ENCODE data around the gene FTH1.
A peak's percentile ranks its signal among the peaks of the same experiment; 100 is the strongest.

Gene FTH1

DNA sequence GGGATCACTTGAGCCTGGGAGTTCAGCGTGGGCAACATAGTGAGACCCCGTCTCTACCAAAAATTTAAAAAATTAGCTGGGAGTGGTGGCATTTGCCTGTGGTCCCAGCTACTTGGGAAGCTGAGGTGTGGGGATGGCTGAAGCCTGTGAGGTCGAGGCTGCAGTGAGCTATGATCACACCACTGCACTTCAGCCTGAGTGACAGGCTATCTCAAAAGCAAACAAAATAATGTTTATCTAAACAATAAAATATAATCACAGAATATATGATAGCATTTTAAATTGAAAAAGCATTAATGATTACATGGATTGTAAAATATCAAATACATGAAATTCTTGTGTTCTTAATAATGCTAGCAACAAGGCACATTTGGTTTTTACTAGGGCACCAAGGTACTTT, 14.6 kb downstream of the FTH1 start:
- no peaks in the 10 kb centered on the region for H3K79me1 ChIP-seq (ENCODE audit: low read depth, low read length)
- H3K4me2 ChIP-seq (ENCODE audit: insufficient read depth, low read length, poor library complexity, severe bottlenecking): no peak overlapping the region
- H2BK120ac ChIP-seq (ENCODE audit: low read depth, low read length): no peak overlapping the region
- no peak overlapping the region for H3K4me3 ChIP-seq (ENCODE audit: low read length in 2 of 2)
- H2BK12ac ChIP-seq (ENCODE audit: low read length): no peak overlapping the region
- peaks cover 0 to 21% (median 3%) of the 10 kb centered on the region in 3 experiments for H3K27me3 ChIP-seq (ENCODE audit: control insufficient read depth in 3 of 3, insufficient read depth in 3 of 3, low read depth in 1 of 3, low read length in 3 of 3)
- H2BK5ac ChIP-seq (ENCODE audit: low read length): no peak overlapping the region
- H2AK5ac ChIP-seq (ENCODE audit: low read depth, low read length): no peak overlapping the region
- no peaks in the 10 kb centered on the region for H3K36me3 ChIP-seq (replicated peaks in 1 of 2; ENCODE audit: control insufficient read depth in 2 of 2, insufficient read depth in 2 of 2, low read length in 2 of 2)
- H3K4me1 ChIP-seq (ENCODE audit: control insufficient read depth in 2 of 2, insufficient read depth in 1 of 2, low read depth in 1 of 2, low read length in 2 of 2): peaks cover 6 to 9% of the 10 kb centered on the region in 2 donors
- H2BK15ac ChIP-seq (ENCODE audit: low read length): no peak overlapping the region
- H4K91ac ChIP-seq (ENCODE audit: low read depth, low read length, poor library complexity): no peak overlapping the region
- WGBS, 2 donors (ENCODE audit: extremely low coverage in 2 of 2, insufficient read length in 2 of 2, insufficient replicate concordance in 1 of 2): no CpG with 5 or more reads among the region's 3 CpGs
- H3K4ac ChIP-seq (ENCODE audit: low read length): no peak overlapping the region
- no peak overlapping the region for H2AFZ ChIP-seq (ENCODE audit: low read length)
- H4K8ac ChIP-seq (ENCODE audit: low read depth, low read length): no peak overlapping the region
- no peak for DNase-seq (ENCODE audit: low spot score)
- no peak overlapping the region for H3K18ac ChIP-seq (ENCODE audit: low read length)
- no peaks in the 10 kb centered on the region for H3K9me3 ChIP-seq (replicated peaks in 1 of 2; ENCODE audit: control insufficient read depth in 2 of 2, insufficient read depth in 1 of 2, low read depth in 1 of 2, low read length in 2 of 2)
- H3K9ac ChIP-seq (ENCODE audit: low read depth, low read length, poor library complexity): no peak overlapping the region
- no peak overlapping the region for H3K14ac ChIP-seq (ENCODE audit: low read length)
- H3K23ac ChIP-seq (ENCODE audit: low read depth, low read length, poor library complexity): no peak overlapping the region
- H3K27ac ChIP-seq (replicated peaks; ENCODE audit: low read length): no peak overlapping the region

DNA sequence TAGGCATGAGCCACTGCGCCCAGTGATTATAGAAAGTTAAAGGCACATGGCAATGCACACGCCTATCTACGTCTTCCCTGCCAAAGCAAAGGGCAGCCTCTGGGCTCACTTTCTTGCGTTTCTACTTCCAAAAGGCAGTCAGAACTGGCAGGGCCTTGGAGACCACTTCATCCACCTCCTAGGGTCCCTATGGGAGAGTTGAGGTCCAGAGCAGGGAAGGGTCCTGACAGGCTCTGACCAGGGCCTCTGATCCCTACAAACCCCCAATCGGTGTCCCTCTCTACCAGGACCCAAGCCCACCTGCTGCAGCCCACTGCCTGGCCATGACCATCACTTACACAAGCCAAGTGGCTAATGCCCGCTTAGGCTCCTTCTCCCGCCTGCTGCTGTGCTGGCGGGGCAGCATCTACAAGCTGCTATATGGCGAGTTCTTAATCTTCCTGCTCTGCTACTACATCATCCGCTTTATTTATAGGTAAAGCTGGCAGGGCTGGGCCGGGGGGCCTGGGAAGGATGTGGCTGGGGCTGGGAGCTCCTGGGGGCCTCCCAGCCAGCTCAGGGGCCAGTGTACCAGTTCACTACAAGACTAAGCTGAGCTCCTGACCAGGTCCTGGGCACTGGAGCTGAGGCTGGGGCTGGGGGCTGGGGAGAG, 15.8 kb downstream of the FTH1 start:
- Histone ChIP-seq H3K4me2 (ENCODE audit: insufficient read depth, low read length, poor library complexity, severe bottlenecking) (no peak overlapping the region), H4K91ac (ENCODE audit: low read depth, low read length, poor library complexity) (no peak overlapping the region), H3K14ac (ENCODE audit: low read length) (no peak overlapping the region), H3K36me3 (replicated peaks in 1 of 2; ENCODE audit: control insufficient read depth in 2 of 2, insufficient read depth in 2 of 2, low read length in 2 of 2) (no peaks in the 10 kb centered on the region), H2BK15ac (ENCODE audit: low read length) (peak overlapping the region; percentile 62), H3K18ac (ENCODE audit: low read length) (no peak overlapping the region), H3K4ac (ENCODE audit: low read length) (no peak overlapping the region), H3K4me3 (ENCODE audit: low read length in 2 of 2) (no peak overlapping the region), H3K27ac (replicated peaks; ENCODE audit: low read length) (no peak overlapping the region), H3K9me3 (replicated peaks in 1 of 2; ENCODE audit: control insufficient read depth in 2 of 2, insufficient read depth in 1 of 2, low read depth in 1 of 2, low read length in 2 of 2) (no peaks in the 10 kb centered on the region), H2BK120ac (ENCODE audit: low read depth, low read length) (no peak overlapping the region), H3K23ac (ENCODE audit: low read depth, low read length, poor library complexity) (no peak overlapping the region), H4K8ac (ENCODE audit: low read depth, low read length) (no peak overlapping the region), H2BK5ac (ENCODE audit: low read length) (no peak overlapping the region), H3K9ac (ENCODE audit: low read depth, low read length, poor library complexity) (no peak overlapping the region), H3K4me1 (ENCODE audit: control insufficient read depth in 2 of 2, insufficient read depth in 1 of 2, low read depth in 1 of 2, low read length in 2 of 2) (peaks cover 6 to 9% of the 10 kb centered on the region in 2 donors), H3K79me1 (ENCODE audit: low read depth, low read length) (no peaks in the 10 kb centered on the region), H2AFZ (ENCODE audit: low read length) (no peak overlapping the region), H3K27me3 (ENCODE audit: control insufficient read depth in 3 of 3, insufficient read depth in 3 of 3, low read depth in 1 of 3, low read length in 3 of 3) (peaks cover 0 to 21% (median 3%) of the 10 kb centered on the region in 3 experiments), H2BK12ac (ENCODE audit: low read length) (peak overlapping the region; percentile 48), H2AK5ac (ENCODE audit: low read depth, low read length) (no peak overlapping the region)
- no CpG with 5 or more reads among the region's 11 CpGs for WGBS, 2 donors (ENCODE audit: extremely low coverage in 2 of 2, insufficient read length in 2 of 2, insufficient replicate concordance in 1 of 2)
- DNase-seq (ENCODE audit: low spot score): no peak

DNA sequence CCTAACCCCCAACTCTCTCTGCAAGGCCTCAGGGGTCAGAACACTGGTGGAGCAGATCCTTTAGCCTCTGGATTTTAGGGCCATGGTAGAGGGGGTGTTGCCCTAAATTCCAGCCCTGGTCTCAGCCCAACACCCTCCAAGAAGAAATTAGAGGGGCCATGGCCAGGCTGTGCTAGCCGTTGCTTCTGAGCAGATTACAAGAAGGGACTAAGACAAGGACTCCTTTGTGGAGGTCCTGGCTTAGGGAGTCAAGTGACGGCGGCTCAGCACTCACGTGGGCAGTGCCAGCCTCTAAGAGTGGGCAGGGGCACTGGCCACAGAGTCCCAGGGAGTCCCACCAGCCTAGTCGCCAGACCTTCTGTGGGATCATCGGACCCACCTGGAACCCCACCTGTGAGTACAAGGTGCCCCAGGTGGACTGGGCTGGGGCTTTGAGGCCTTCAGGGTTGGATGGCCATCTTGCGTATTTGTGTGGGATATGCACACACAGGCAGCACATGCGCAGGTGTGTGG, 17.3 kb downstream of the FTH1 start, which contains the start of gene BEST1:
TSS of gene BEST1 (plus strand) at position 317 of the 513 bp plus-strand sequence. CDS start 1,456 bp downstream, outside the sequence.
- Histone ChIP-seq H3K18ac (ENCODE audit: low read length) (no peak within 1 kb of the TSS), H3K23ac (ENCODE audit: low read depth, low read length, poor library complexity) (no peak within 1 kb of the TSS), H3K4me3 (ENCODE audit: low read length in 2 of 2) (no peak within 1 kb of the TSS), H3K9ac (ENCODE audit: low read depth, low read length, poor library complexity) (no peak within 1 kb of the TSS), H3K79me1 (ENCODE audit: low read depth, low read length) (no peaks in the 10 kb centered on the region), H3K27me3 (ENCODE audit: control insufficient read depth in 3 of 3, insufficient read depth in 3 of 3, low read depth in 1 of 3, low read length in 3 of 3) (peaks cover under 1 to 11% (median 9%) of the 10 kb centered on the region in 3 experiments), H3K14ac (ENCODE audit: low read length) (no peak within 1 kb of the TSS), H3K4me2 (ENCODE audit: insufficient read depth, low read length, poor library complexity, severe bottlenecking) (no peak within 1 kb of the TSS), H2AK5ac (ENCODE audit: low read depth, low read length) (no peak within 1 kb of the TSS), H2BK12ac (ENCODE audit: low read length) (no peak within 1 kb of the TSS), H2BK5ac (ENCODE audit: low read length) (no peak within 1 kb of the TSS), H2BK15ac (ENCODE audit: low read length) (no peak within 1 kb of the TSS), H2BK120ac (ENCODE audit: low read depth, low read length) (no peak within 1 kb of the TSS), H3K36me3 (replicated peaks in 1 of 2; ENCODE audit: control insufficient read depth in 2 of 2, insufficient read depth in 2 of 2, low read length in 2 of 2) (no peaks in the 10 kb centered on the region), H4K91ac (ENCODE audit: low read depth, low read length, poor library complexity) (no peak within 1 kb of the TSS), H2AFZ (ENCODE audit: low read length) (peak within 1 kb of the TSS; percentile 47), H3K9me3 (replicated peaks in 1 of 2; ENCODE audit: control insufficient read depth in 2 of 2, insufficient read depth in 1 of 2, low read depth in 1 of 2, low read length in 2 of 2) (no peaks in the 10 kb centered on the region), H3K4ac (ENCODE audit: low read length) (no peak within 1 kb of the TSS), H3K4me1 (ENCODE audit: control insufficient read depth in 2 of 2, insufficient read depth in 1 of 2, low read depth in 1 of 2, low read length in 2 of 2) (peaks cover 6 to 7% of the 10 kb centered on the region in 2 donors), H3K27ac (replicated peaks; ENCODE audit: low read length) (no peak within 1 kb of the TSS), H4K8ac (ENCODE audit: low read depth, low read length) (no peak within 1 kb of the TSS)
- no CpG with 5 or more reads among the region's 8 CpGs for WGBS, 2 donors (ENCODE audit: extremely low coverage in 2 of 2, insufficient read length in 2 of 2, insufficient replicate concordance in 1 of 2)
- DNase-seq (ENCODE audit: low spot score): no peak

DNA sequence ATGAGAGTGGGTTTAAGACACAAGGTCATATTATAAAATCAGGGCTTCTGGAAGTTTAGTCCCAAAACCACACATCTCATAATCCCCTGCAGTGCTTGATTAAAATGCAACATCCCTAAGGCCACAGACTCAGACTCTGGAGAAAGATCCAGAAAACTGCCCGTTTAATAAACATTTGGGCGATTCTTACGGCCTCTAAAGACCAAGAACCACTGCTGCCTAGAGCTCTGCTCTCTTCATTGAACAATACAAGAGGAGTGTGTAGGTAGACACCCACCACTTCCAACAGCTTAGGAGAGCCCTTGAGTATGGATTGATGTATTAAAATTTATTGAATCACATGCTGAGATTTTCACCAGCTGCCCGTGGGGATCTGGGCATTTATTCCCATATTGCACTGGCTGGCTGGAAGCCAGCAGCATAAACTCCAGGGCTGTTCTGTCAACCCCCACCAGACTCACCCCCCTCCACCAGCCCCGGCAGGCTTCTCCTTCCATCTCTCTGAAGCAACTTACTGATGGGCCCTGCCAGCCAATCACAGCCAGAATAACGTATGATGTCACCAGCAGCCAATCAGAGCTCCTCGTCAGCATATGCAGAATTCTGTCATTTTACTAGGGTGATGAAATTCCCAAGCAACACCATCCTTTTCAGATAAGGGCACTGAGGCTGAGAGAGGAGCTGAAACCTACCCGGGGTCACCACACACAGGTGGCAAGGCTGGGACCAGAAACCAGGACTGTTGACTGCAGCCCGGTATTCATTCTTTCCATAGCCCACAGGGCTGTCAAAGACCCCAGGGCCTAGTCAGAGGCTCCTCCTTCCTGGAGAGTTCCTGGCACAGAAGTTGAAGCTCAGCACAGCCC, 18.0 kb downstream of the FTH1 start:
- Histone ChIP-seq H3K36me3 (replicated peaks in 1 of 2; ENCODE audit: control insufficient read depth in 2 of 2, insufficient read depth in 2 of 2, low read length in 2 of 2) (no peaks in the 10 kb centered on the region), H3K4me1 (ENCODE audit: control insufficient read depth in 2 of 2, insufficient read depth in 1 of 2, low read depth in 1 of 2, low read length in 2 of 2) (peaks cover 2 to 6% of the 10 kb centered on the region in 2 donors), H3K27me3 (ENCODE audit: control insufficient read depth in 3 of 3, insufficient read depth in 3 of 3, low read depth in 1 of 3, low read length in 3 of 3) (peaks cover 0 to 15% (median 2%) of the 10 kb centered on the region in 3 experiments), H3K23ac (ENCODE audit: low read depth, low read length, poor library complexity) (no peak overlapping the region), H2AK5ac (ENCODE audit: low read depth, low read length) (no peak overlapping the region), H3K4ac (ENCODE audit: low read length) (no peak overlapping the region), H3K79me1 (ENCODE audit: low read depth, low read length) (no peaks in the 10 kb centered on the region), H4K8ac (ENCODE audit: low read depth, low read length) (no peak overlapping the region), H3K9me3 (replicated peaks in 1 of 2; ENCODE audit: control insufficient read depth in 2 of 2, insufficient read depth in 1 of 2, low read depth in 1 of 2, low read length in 2 of 2) (no peaks in the 10 kb centered on the region), H3K14ac (ENCODE audit: low read length) (no peak overlapping the region), H2BK5ac (ENCODE audit: low read length) (no peak overlapping the region), H2AFZ (ENCODE audit: low read length) (peak overlapping the region; percentile 47), H2BK120ac (ENCODE audit: low read depth, low read length) (no peak overlapping the region), H2BK12ac (ENCODE audit: low read length) (no peak overlapping the region), H4K91ac (ENCODE audit: low read depth, low read length, poor library complexity) (no peak overlapping the region), H2BK15ac (ENCODE audit: low read length) (no peak overlapping the region), H3K9ac (ENCODE audit: low read depth, low read length, poor library complexity) (no peak overlapping the region), H3K4me3 (ENCODE audit: low read length in 2 of 2) (no peak overlapping the region), H3K18ac (ENCODE audit: low read length) (no peak overlapping the region), H3K27ac (replicated peaks; ENCODE audit: low read length) (no peak overlapping the region), H3K4me2 (ENCODE audit: insufficient read depth, low read length, poor library complexity, severe bottlenecking) (no peak overlapping the region)
- WGBS, 2 donors (ENCODE audit: extremely low coverage in 2 of 2, insufficient read length in 2 of 2, insufficient replicate concordance in 1 of 2): no CpG with 5 or more reads among the region's 9 CpGs
- DNase-seq (ENCODE audit: low spot score): no peak
